ENCODE results near the gene TENM3. TPM values are rescaled to one million over a fixed set of nuclear protein-coding genes. Genes with fewer than 3 reads are reported as not detected.

The TENM3 gene
- total and polyA plus RNA-seq, 2 of the 8 experiments (the other 6 are each of a cell fraction or from before 2014, with no cell fraction given) = 36.9 to 69.3 TPM

GRCh38 chr4:182699795-182700194, 456.6 kb downstream of the TENM3 start (continued):
- TF ChIP-seq, protein P1, sequence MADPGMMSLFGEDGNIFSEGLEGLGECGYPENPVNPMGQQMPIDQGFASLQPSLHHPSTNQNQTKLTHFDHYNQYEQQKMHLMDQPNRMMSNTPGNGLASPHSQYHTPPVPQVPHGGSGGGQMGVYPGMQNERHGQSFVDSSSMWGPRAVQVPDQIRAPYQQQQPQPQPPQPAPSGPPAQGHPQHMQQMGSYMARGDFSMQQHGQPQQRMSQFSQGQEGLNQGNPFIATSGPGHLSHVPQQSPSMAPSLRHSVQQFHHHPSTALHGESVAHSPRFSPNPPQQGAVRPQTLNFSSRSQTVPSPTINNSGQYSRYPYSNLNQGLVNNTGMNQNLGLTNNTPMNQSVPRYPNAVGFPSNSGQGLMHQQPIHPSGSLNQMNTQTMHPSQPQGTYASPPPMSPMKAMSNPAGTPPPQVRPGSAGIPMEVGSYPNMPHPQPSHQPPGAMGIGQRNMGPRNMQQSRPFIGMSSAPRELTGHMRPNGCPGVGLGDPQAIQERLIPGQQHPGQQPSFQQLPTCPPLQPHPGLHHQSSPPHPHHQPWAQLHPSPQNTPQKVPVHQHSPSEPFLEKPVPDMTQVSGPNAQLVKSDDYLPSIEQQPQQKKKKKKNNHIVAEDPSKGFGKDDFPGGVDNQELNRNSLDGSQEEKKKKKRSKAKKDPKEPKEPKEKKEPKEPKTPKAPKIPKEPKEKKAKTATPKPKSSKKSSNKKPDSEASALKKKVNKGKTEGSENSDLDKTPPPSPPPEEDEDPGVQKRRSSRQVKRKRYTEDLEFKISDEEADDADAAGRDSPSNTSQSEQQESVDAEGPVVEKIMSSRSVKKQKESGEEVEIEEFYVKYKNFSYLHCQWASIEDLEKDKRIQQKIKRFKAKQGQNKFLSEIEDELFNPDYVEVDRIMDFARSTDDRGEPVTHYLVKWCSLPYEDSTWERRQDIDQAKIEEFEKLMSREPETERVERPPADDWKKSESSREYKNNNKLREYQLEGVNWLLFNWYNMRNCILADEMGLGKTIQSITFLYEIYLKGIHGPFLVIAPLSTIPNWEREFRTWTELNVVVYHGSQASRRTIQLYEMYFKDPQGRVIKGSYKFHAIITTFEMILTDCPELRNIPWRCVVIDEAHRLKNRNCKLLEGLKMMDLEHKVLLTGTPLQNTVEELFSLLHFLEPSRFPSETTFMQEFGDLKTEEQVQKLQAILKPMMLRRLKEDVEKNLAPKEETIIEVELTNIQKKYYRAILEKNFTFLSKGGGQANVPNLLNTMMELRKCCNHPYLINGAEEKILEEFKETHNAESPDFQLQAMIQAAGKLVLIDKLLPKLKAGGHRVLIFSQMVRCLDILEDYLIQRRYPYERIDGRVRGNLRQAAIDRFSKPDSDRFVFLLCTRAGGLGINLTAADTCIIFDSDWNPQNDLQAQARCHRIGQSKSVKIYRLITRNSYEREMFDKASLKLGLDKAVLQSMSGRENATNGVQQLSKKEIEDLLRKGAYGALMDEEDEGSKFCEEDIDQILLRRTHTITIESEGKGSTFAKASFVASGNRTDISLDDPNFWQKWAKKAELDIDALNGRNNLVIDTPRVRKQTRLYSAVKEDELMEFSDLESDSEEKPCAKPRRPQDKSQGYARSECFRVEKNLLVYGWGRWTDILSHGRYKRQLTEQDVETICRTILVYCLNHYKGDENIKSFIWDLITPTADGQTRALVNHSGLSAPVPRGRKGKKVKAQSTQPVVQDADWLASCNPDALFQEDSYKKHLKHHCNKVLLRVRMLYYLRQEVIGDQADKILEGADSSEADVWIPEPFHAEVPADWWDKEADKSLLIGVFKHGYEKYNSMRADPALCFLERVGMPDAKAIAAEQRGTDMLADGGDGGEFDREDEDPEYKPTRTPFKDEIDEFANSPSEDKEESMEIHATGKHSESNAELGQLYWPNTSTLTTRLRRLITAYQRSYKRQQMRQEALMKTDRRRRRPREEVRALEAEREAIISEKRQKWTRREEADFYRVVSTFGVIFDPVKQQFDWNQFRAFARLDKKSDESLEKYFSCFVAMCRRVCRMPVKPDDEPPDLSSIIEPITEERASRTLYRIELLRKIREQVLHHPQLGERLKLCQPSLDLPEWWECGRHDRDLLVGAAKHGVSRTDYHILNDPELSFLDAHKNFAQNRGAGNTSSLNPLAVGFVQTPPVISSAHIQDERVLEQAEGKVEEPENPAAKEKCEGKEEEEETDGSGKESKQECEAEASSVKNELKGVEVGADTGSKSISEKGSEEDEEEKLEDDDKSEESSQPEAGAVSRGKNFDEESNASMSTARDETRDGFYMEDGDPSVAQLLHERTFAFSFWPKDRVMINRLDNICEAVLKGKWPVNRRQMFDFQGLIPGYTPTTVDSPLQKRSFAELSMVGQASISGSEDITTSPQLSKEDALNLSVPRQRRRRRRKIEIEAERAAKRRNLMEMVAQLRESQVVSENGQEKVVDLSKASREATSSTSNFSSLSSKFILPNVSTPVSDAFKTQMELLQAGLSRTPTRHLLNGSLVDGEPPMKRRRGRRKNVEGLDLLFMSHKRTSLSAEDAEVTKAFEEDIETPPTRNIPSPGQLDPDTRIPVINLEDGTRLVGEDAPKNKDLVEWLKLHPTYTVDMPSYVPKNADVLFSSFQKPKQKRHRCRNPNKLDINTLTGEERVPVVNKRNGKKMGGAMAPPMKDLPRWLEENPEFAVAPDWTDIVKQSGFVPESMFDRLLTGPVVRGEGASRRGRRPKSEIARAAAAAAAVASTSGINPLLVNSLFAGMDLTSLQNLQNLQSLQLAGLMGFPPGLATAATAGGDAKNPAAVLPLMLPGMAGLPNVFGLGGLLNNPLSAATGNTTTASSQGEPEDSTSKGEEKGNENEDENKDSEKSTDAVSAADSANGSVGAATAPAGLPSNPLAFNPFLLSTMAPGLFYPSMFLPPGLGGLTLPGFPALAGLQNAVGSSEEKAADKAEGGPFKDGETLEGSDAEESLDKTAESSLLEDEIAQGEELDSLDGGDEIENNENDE (IDR thresholded peaks at IDR 0.05; ENCODE audit: insufficient replicate concordance, low read length) = no peak
- TF ChIP-seq KDM1A (IDR thresholded peaks at IDR 0.05; ENCODE audit: borderline replicate concordance, low read length) (no peak), FOSL1 (IDR thresholded peaks at IDR 0.05; ENCODE audit: insufficient read depth, low read depth, low read length) (no peak), EGR1 (IDR thresholded peaks at IDR 0.05; ENCODE audit: borderline replicate concordance, low read depth, low read length) (no peak), CEBPB (IDR thresholded peaks at IDR 0.05; ENCODE audit: low read depth, low read length) (no peak), YY1 (IDR thresholded peaks at IDR 0.05; ENCODE audit: low read depth, low read length) (no peak), GABPA (IDR thresholded peaks at IDR 0.05; ENCODE audit: borderline replicate concordance, insufficient read depth, low read length) (no peak), EZH2 (IDR thresholded peaks at IDR 0.05; ENCODE audit: low read depth, low read length, severe bottlenecking) (no peak)
